K562 (cell line): ENCODE results near the gene NDOR1. TPM values are rescaled to one million over a fixed set of nuclear protein-coding genes. Genes with fewer than 3 reads are reported as not detected.

Source experiments
- ATF3 ChIP-seq, 2 experiments: fragments of 450-650 bp in 1 of 2; sonication (generic) in 1 of 2; formaldehyde crosslinking in 1 of 2; IDR thresholded peaks in 1 of 2; conservative IDR thresholded peaks in 1 of 2; 2 replicates each; pipeline versions ENCODE4 v1.6.1 to v1.8.1; 2016 to 2023; ENCODE audit warnings: mild to moderate bottlenecking in 2 of 2, moderate library complexity in 2 of 2, inconsistent platforms in 1 of 2, missing genetic modification reagents in 1 of 2
- BCOR ChIP-seq: fragments of 450-650 bp; IDR thresholded peaks from 2 replicates; pipeline ENCODE4 v1.6.1; 2016
- GATAD2B ChIP-seq: fragments of 450-650 bp; IDR thresholded peaks from 2 replicates; pipeline ENCODE4 v1.6.1; 2017; ENCODE audit warnings: mild to moderate bottlenecking, borderline replicate concordance
- GTF2E2 ChIP-seq: fragments of 200-800 bp; sonication (Bioruptor generic); IDR thresholded peaks from 2 replicates; pipeline ENCODE4 v1.6.1; 2016; ENCODE audit warnings: missing genetic modification characterization, missing compliant biosample characterization
- HDAC2 ChIP-seq: fragments of 450-650 bp; IDR thresholded peaks from 2 replicates; pipeline ENCODE4 v1.6.1; 2016; ENCODE audit warnings: mild to moderate bottlenecking
- HNRNPK ChIP-seq: fragments of 200-400 bp; formaldehyde crosslinking; IDR thresholded peaks from one replicate; pipeline ENCODE4 v1.6.1; 2018; ENCODE audit warnings: mild to moderate bottlenecking, low read depth, low read length; ENCODE audit not compliant: poor library complexity, severe bottlenecking
- HOXB6 ChIP-seq: fragments of 250-450 bp; sonication (Bioruptor Pico); IDR thresholded peaks from 2 replicates; pipeline ENCODE4 v1.5.1; 2022; ENCODE audit warnings: mild to moderate bottlenecking, borderline replicate concordance
- KLF16 ChIP-seq: IDR thresholded peaks from 2 replicates; pipeline ENCODE4 v1.6.1; 2016; ENCODE audit warnings: antibody characterized with exemption
- MEIS2 ChIP-seq: fragments of 450-650 bp; IDR thresholded peaks from 2 replicates; pipeline ENCODE4 v1.6.1; 2014; ENCODE audit warnings: mild to moderate bottlenecking; ENCODE audit not compliant: partially characterized antibody
- NBN ChIP-seq: fragments of 450-650 bp; IDR thresholded peaks from 2 replicates; pipeline ENCODE4 v1.6.1; 2016; ENCODE audit warnings: low read depth, mild to moderate bottlenecking
- SIN3A ChIP-seq, 2 experiments: fragments of 150-350 bp in 1 of 2; IDR thresholded peaks; 2 replicates each; pipeline ENCODE4 v1.6.1; 2011 to 2016; ENCODE audit warnings: borderline replicate concordance in 2 of 2, low read depth in 2 of 2, low read length in 2 of 2, mild to moderate bottlenecking in 2 of 2, moderate library complexity in 2 of 2; ENCODE audit not compliant: control insufficient read depth in 1 of 2
- TGIF2 ChIP-seq: sonication (generic); formaldehyde crosslinking; IDR thresholded peaks from 2 replicates; pipeline ENCODE4 v1.8.1; 2022; ENCODE audit warnings: mild to moderate bottlenecking, missing genetic modification reagents, moderate library complexity
- U2AF1 ChIP-seq: fragments of 200-400 bp; formaldehyde crosslinking; optimal IDR thresholded peaks from 2 replicates; pipeline ENCODE3; 2017; ENCODE audit warnings: mild to moderate bottlenecking, low read depth, low read length, moderate library complexity
- ZFP91 ChIP-seq: sonication (generic); formaldehyde crosslinking; IDR thresholded peaks from 2 replicates; pipeline ENCODE4 v1.8.0; 2022; ENCODE audit warnings: mild to moderate bottlenecking, missing genetic modification reagents
- ZNF212 ChIP-seq: fragments of 450-650 bp; formaldehyde crosslinking; IDR thresholded peaks from 2 replicates; pipeline ENCODE4 v1.4.0; 2020; ENCODE audit warnings: mild to moderate bottlenecking
- ZNF224 ChIP-seq: sonication (generic); formaldehyde crosslinking; IDR thresholded peaks from 2 replicates; pipeline ENCODE4 v1.8.0; 2022; ENCODE audit warnings: mild to moderate bottlenecking, missing genetic modification reagents
- ZNF408 ChIP-seq: fragments of 250-450 bp; sonication (Bioruptor Pico); IDR thresholded peaks from 2 replicates; pipeline ENCODE4 v1.4.0; 2020; ENCODE audit warnings: low read depth, mild to moderate bottlenecking, moderate library complexity
- ZNF764 ChIP-seq: fragments of 250-450 bp; sonication (Bioruptor Pico); IDR thresholded peaks from 2 replicates; pipeline ENCODE4 v1.4.0; 2020; ENCODE audit warnings: low read depth, mild to moderate bottlenecking, moderate library complexity
- polyA plus RNA-seq, 8 experiments: library from polyadenylated mRNA; depleted of rRNA in 4 of 8; stranded (reverse) in 5 of 8; unstranded in 3 of 8; fragments of >200 nt; fragmentation: Nextera tagmentation in 2 of 8; fragmentation: Illumina TruSeq in 1 of 8; extraction: Ambion mirVana in 2 of 8; extraction: Trizol in 1 of 8; gene quantifications; 2 replicates each; pipeline versions ENCODE4 v1.2.1 to v1.2.3, GENCODE V29; 2011 to 2014; ENCODE audit warnings: inconsistent platforms in 1 of 8, missing spikeins in 1 of 8
- total RNA-seq, 7 experiments: library from RNA; depleted of rRNA in 6 of 7; stranded (reverse); fragments of >200 nt in 6 of 7; fragmentation: Illumina TruSeq in 2 of 7; extraction: Trizol in 2 of 7; gene quantifications; 2 replicates each; pipeline versions ENCODE4 v1.2.1 to v1.2.3, GENCODE V29; 2011 to 2021; ENCODE audit warnings: low replicate concordance in 1 of 7
- TF ChIP-seq, protein P1 (sequence below): fragments of 250-450 bp; sonication (Bioruptor Pico); IDR thresholded peaks from 2 replicates; pipeline ENCODE4 v1.8.0; 2022; ENCODE audit warnings: moderate library complexity, mild to moderate bottlenecking, inconsistent platforms
- TF ChIP-seq, protein P2 (sequence below): conservative IDR thresholded peaks from 2 replicates; pipeline ENCODE4 v1.6.1; 2011; ENCODE audit warnings: low read depth, mild to moderate bottlenecking, low read length; ENCODE audit not compliant: control insufficient read depth
- TF ChIP-seq, protein P3 (sequence below): fragments of 250-450 bp; sonication (Bioruptor Pico); IDR thresholded peaks from 2 replicates; pipeline ENCODE4 v1.9.0; 2021; ENCODE audit warnings: mild to moderate bottlenecking, inconsistent platforms

The NDOR1 gene
- total and polyA plus RNA-seq, 9 of the 15 experiments (the other 6 are each of a cell fraction or from before 2014, with no cell fraction given): 0.06 to 36.9 (median 6.9) TPM

DNA sequence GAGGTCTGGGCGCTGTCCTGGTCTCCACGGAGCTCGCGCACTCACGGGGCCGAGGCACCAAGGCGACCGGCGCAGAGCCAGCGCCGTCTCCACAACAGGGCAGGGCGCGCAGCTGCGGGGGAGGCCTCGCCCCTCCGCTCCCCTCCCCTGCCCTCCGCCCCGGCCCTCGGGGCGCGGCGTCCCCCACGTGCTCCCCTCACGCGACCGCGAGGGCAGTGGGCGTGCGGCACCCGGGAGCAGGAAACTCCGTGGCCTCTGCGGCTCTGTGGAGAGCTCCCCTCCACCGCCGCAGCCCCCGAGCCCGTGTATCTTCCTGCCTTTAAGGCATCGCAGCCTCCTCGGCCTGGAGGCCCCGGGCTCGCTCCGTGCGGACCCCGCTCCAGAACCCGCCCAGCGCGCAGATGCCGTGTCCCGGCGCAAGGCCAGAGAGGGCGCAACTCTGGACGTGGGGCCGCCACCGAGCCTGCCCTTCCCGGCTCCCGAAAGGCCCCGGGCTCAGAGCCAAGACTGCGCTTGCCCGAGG lies 34.9 kb downstream of the NDOR1 start (continued):
- TF ChIP-seq ZFP91 (no peak), TGIF2 (CRISPR knock-in tag) (no peak), MEIS2 (no peak), NBN (no peak), BCOR (peak; percentile 71), GTF2E2 (tag) (no peak), ATF3 (IDR thresholded peaks at IDR 0.05) (no peak), ATF3 (CRISPR knock-in tag; conservative IDR thresholded peaks at IDR 0.05) (no peak; the same call in 1 of the 2 replicates), ZNF408 (CRISPR knock-in tag) (no peak), ZNF212 (CRISPR knock-in tag) (peak; percentile 77; the same call in 1 of the 2 replicates), U2AF1 (no peak), ZNF224 (CRISPR knock-in tag) (0 out of 2 replicates have a peak, but pooled peaks have one; percentile 31), HOXB6 (CRISPR knock-in tag) (no peak), HDAC2 (peak; percentile 65; the same call in 1 of the 2 replicates), HNRNPK (peak; percentile 7), GATAD2B (no peak), ZNF764 (no peak), KLF16 (no peak), SIN3A (IDR thresholded peaks at IDR 0.05; ENCODE audit: borderline replicate concordance in 2 of 2, control insufficient read depth in 1 of 2, low read depth in 2 of 2, low read length in 2 of 2) (peak; percentile 18 to 56; a peak in 2 of 4 replicates)
- TF ChIP-seq, protein P1, sequence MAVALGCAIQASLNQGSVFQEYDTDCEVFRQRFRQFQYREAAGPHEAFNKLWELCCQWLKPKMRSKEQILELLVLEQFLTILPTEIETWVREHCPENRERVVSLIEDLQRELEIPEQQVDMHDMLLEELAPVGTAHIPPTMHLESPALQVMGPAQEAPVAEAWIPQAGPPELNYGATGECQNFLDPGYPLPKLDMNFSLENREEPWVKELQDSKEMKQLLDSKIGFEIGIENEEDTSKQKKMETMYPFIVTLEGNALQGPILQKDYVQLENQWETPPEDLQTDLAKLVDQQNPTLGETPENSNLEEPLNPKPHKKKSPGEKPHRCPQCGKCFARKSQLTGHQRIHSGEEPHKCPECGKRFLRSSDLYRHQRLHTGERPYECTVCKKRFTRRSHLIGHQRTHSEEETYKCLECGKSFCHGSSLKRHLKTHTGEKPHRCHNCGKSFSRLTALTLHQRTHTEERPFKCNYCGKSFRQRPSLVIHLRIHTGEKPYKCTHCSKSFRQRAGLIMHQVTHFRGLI (CRISPR knock-in tag): no peak
- TF ChIP-seq, protein P2, sequence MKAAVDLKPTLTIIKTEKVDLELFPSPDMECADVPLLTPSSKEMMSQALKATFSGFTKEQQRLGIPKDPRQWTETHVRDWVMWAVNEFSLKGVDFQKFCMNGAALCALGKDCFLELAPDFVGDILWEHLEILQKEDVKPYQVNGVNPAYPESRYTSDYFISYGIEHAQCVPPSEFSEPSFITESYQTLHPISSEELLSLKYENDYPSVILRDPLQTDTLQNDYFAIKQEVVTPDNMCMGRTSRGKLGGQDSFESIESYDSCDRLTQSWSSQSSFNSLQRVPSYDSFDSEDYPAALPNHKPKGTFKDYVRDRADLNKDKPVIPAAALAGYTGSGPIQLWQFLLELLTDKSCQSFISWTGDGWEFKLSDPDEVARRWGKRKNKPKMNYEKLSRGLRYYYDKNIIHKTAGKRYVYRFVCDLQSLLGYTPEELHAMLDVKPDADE: peak; percentile 76
- TF ChIP-seq, protein P3, sequence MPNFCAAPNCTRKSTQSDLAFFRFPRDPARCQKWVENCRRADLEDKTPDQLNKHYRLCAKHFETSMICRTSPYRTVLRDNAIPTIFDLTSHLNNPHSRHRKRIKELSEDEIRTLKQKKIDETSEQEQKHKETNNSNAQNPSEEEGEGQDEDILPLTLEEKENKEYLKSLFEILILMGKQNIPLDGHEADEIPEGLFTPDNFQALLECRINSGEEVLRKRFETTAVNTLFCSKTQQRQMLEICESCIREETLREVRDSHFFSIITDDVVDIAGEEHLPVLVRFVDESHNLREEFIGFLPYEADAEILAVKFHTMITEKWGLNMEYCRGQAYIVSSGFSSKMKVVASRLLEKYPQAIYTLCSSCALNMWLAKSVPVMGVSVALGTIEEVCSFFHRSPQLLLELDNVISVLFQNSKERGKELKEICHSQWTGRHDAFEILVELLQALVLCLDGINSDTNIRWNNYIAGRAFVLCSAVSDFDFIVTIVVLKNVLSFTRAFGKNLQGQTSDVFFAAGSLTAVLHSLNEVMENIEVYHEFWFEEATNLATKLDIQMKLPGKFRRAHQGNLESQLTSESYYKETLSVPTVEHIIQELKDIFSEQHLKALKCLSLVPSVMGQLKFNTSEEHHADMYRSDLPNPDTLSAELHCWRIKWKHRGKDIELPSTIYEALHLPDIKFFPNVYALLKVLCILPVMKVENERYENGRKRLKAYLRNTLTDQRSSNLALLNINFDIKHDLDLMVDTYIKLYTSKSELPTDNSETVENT: peak; percentile 85; the same call in 1 of the 2 replicates
